Measurements from ENCODE around the gene RAB17. TPM values are rescaled to one million over a fixed set of nuclear protein-coding genes. Genes with fewer than 3 reads are reported as not detected.

Gene RAB17
- total RNA-seq, 1 experiment from 2014 or later: 41.8 TPM

DNA sequence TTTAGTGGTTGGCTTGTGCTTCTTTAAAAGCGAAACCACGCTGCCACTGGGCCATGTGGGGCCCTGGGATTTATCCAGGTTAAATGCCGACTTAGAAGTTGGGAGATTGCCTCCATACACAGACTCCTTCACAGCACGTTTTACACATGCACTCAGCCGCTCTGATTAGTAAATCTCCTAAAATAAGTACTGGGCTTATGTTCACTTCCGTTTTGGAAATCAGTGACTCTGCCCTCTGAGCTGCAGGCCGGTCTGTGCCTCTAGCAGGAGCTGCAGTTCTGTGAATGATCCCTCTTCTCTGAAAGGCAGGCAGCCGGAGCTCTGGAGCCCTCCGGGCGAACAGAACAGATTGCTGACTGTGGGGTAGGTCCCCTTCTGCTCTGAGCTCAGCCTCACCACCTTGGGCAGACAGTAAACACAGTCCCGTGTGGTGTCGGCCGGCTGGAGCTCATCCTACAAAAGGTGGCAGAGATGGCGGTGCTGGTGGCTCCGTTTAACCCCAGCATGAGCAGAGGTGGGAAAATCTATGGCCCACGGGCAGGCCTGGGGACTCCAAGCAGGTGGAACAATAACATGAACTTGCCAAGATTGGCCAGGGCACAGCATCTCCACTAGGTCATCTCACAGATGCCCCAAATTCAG, 9.8 kb upstream of the RAB17 start:
- Histone ChIP-seq H3K9me2 (ENCODE audit: insufficient read depth) (no peaks in the 10 kb centered on the region), H3K27me3 (ENCODE audit: insufficient read depth, low read length) (no peaks in the 10 kb centered on the region), H3K9ac (ENCODE audit: low read length) (no peak overlapping the region), H2AFZ (ENCODE audit: low read depth, low read length, poor library complexity, severe bottlenecking) (no peak overlapping the region), H3K36me3 (ENCODE audit: control insufficient read depth in 1 of 2, insufficient read depth in 2 of 2, low read length in 2 of 2) (no peaks in the 10 kb centered on the region), H3K4me1 (ENCODE audit: control insufficient read depth in 1 of 2, insufficient read depth in 2 of 2, low read length in 2 of 2) (peaks cover 0 to 6% of the 10 kb centered on the region in 2 experiments; a peak in 2 of 4 replicates), H3K27ac (ENCODE audit: low read depth, low read length) (no peak overlapping the region), H3K4me3 (replicated peaks in 1 of 2; ENCODE audit: low read depth in 1 of 2, low read length in 2 of 2) (no peak overlapping the region), H3K9me3 (ENCODE audit: control insufficient read depth in 1 of 2, insufficient read depth in 1 of 2, low read depth in 1 of 2, low read length in 2 of 2) (no peaks in the 10 kb centered on the region), H4K20me1 (ENCODE audit: insufficient read depth) (no peaks in the 10 kb centered on the region), H3K79me2 (ENCODE audit: insufficient read depth, low read length) (no peaks in the 10 kb centered on the region), H3K4me2 (ENCODE audit: low read length) (no peak overlapping the region)
- CTCF ChIA-PET: no interaction called here
- intact Hi-C loops (cut with micrococcal nuclease): no loop called here
- RAD21 ChIA-PET (ENCODE audit: low non-redundant PET in 1 of 2, low total read pairs in 2 of 2, uncharacterized antibody in 2 of 2, unreplicated experiment in 2 of 2): no interaction called here
- no TSS peak for BruUV-seq (replicated peaks)
- TF ChIP-seq FOSL1 (IDR thresholded peaks at IDR 0.05; ENCODE audit: low read depth) (no peak), EGR1 (IDR thresholded peaks at IDR 0.05; ENCODE audit: low read depth) (no peak), JUND (IDR thresholded peaks at IDR 0.05) (no peak), ZNF274 (IDR thresholded peaks at IDR 0.05; ENCODE audit: low read depth, low read length) (no peak), CEBPB (IDR thresholded peaks at IDR 0.05; ENCODE audit: low read depth) (no peak)
- DNase-seq (ENCODE audit: low read depth, low spot score) (no peak), ATAC-seq (no peak)
- POLR2A ChIA-PET: interaction anchor here (0.8 kb wide), 1 partner anchor 8 kb away, joined by 4 read pairs; no protein-coding TSS in a partner anchor

DNA sequence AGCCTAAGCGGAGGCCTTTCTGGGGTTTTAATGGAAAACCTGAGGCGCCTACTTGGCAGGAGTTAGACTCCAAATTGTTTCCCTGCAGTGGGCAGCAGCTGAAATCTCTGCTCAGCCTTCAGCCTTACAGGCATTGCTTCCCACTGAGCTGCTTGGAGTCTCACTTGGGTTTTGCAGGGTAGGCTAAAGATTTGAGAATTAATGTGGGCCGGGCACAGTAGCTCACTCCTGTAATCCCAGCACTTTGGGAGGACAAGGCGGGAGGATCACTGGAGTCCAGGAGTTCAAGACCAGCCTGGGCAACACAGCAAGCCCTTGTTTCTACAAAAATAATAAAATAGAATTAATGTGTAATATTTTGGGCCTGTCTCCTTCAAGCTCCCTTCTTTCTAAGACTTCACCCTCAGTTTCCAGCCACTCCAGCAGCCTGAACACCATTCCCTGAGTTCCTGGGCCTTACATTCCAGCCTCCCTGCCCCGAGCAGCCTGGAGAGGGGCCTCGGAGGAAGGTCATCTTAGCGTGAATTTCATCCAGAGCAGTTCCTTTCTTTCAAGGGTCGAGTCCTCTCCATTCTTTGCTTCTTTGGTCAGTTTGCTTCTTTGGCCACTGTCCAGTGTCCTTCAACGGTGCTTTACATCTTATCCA, 9.1 kb upstream of the RAB17 start:
- DNase-seq (ENCODE audit: low read depth, low spot score): no peak
- no peak for ATAC-seq
- no peak overlapping the region for H2AFZ ChIP-seq (ENCODE audit: low read depth, low read length, poor library complexity, severe bottlenecking)
- no peak overlapping the region for H3K4me3 ChIP-seq (replicated peaks in 1 of 2; ENCODE audit: low read depth in 1 of 2, low read length in 2 of 2)
- H4K20me1 ChIP-seq (ENCODE audit: insufficient read depth): no peaks in the 10 kb centered on the region
- no peak overlapping the region for H3K27ac ChIP-seq (ENCODE audit: low read depth, low read length)
- H3K9me3 ChIP-seq (ENCODE audit: control insufficient read depth in 1 of 2, insufficient read depth in 1 of 2, low read depth in 1 of 2, low read length in 2 of 2): no peaks in the 10 kb centered on the region
- CTCF ChIA-PET: no interaction called here
- no peaks in the 10 kb centered on the region for H3K36me3 ChIP-seq (ENCODE audit: control insufficient read depth in 1 of 2, insufficient read depth in 2 of 2, low read length in 2 of 2)
- POLR2A ChIA-PET: no interaction called here
- RAD21 ChIA-PET (ENCODE audit: low non-redundant PET in 1 of 2, low total read pairs in 2 of 2, uncharacterized antibody in 2 of 2, unreplicated experiment in 2 of 2): no interaction called here
- H3K79me2 ChIP-seq (ENCODE audit: insufficient read depth, low read length): no peaks in the 10 kb centered on the region
- no peak overlapping the region for H3K9ac ChIP-seq (ENCODE audit: low read length)
- intact Hi-C loops (cut with micrococcal nuclease): no loop called here
- BruUV-seq (replicated peaks): no TSS peak
- H3K27me3 ChIP-seq (ENCODE audit: insufficient read depth, low read length): no peaks in the 10 kb centered on the region
- H3K4me1 ChIP-seq (ENCODE audit: control insufficient read depth in 1 of 2, insufficient read depth in 2 of 2, low read length in 2 of 2): peaks cover 3 to 6% of the 10 kb centered on the region in 2 experiments; a peak in 2 of 4 replicates
- H3K9me2 ChIP-seq (ENCODE audit: insufficient read depth): no peaks in the 10 kb centered on the region
- H3K4me2 ChIP-seq (ENCODE audit: low read length): no peak overlapping the region
- TF ChIP-seq EZH2phosphoT487 (IDR thresholded peaks at IDR 0.05; ENCODE audit: borderline replicate concordance) (no peak), MAX (IDR thresholded peaks at IDR 0.05) (no peak), RAD21 (IDR thresholded peaks at IDR 0.05; ENCODE audit: low read depth) (no peak), ZNF274 (IDR thresholded peaks at IDR 0.05; ENCODE audit: low read depth, low read length) (no peak), ELF1 (IDR thresholded peaks at IDR 0.05; ENCODE audit: borderline replicate concordance, low read depth) (no peak), JUND (IDR thresholded peaks at IDR 0.05) (no peak), FOSL1 (IDR thresholded peaks at IDR 0.05; ENCODE audit: low read depth) (no peak), CEBPB (IDR thresholded peaks at IDR 0.05; ENCODE audit: low read depth) (no peak), YY1 (IDR thresholded peaks at IDR 0.05; ENCODE audit: extremely low read depth, insufficient replicate concordance, low read depth, low read length) (no peak), SP1 (IDR thresholded peaks at IDR 0.05; ENCODE audit: low read depth) (no peak), ZFX (IDR thresholded peaks at IDR 0.05) (no peak), POLR2A (IDR thresholded peaks at IDR 0.05; ENCODE audit: borderline replicate concordance, extremely low read depth, insufficient read depth, insufficient read length) (no peak)
- TF ChIP-seq, protein P1, sequence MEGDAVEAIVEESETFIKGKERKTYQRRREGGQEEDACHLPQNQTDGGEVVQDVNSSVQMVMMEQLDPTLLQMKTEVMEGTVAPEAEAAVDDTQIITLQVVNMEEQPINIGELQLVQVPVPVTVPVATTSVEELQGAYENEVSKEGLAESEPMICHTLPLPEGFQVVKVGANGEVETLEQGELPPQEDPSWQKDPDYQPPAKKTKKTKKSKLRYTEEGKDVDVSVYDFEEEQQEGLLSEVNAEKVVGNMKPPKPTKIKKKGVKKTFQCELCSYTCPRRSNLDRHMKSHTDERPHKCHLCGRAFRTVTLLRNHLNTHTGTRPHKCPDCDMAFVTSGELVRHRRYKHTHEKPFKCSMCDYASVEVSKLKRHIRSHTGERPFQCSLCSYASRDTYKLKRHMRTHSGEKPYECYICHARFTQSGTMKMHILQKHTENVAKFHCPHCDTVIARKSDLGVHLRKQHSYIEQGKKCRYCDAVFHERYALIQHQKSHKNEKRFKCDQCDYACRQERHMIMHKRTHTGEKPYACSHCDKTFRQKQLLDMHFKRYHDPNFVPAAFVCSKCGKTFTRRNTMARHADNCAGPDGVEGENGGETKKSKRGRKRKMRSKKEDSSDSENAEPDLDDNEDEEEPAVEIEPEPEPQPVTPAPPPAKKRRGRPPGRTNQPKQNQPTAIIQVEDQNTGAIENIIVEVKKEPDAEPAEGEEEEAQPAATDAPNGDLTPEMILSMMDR (IDR thresholded peaks at IDR 0.05 in 2 of 3, conservative IDR thresholded peaks at IDR 0.05 in 1 of 3; ENCODE audit: borderline replicate concordance in 1 of 3, insufficient read depth in 1 of 3, low read depth in 2 of 3, low read length in 2 of 3): no peak
